HEK293 (cell line): ENCODE data around the gene PDZD4.

Experiments used
- CTCF ChIA-PET: fragments of 350-600 bp; formaldehyde crosslinking; extraction: SDS; loops from one replicate; lab custom pipeline; 2021; ENCODE audit warnings: antibody characterized with exemption; lab: Yijun Ruan, JAX
- POLR2A ChIA-PET: fragments of 300-600 bp; formaldehyde crosslinking; extraction: SDS; loops from one replicate; lab custom pipeline; 2020; ENCODE audit warnings: antibody characterized with exemption, inconsistent platforms; lab: Yijun Ruan, JAX
- H3K27ac ChIP-seq: fragments of 200-500 bp; sonication (Bioruptor generic); 2 replicates; pipeline ENCODE4 v1.5.1; 2014; ENCODE audit warnings: low read depth, low read length, control low read depth, inconsistent platforms; ENCODE audit errors: extremely low read depth
- H3K36me3 ChIP-seq, 2 experiments: fragments of 200-500 bp in 1 of 2; sonication (Bioruptor generic) in 1 of 2; 1 replicate in 1 of 2; 2 replicates in 1 of 2; pipeline ENCODE4 v1.5.1; 2014 to 2017; ENCODE audit warnings: inconsistent platforms in 2 of 2, low read length in 2 of 2; ENCODE audit not compliant: control insufficient read depth in 2 of 2, insufficient read depth in 1 of 2
- H3K4me1 ChIP-seq: fragments of 200-500 bp; sonication (Bioruptor generic); 2 replicates; pipeline ENCODE4 v1.5.1; 2014; ENCODE audit warnings: mild to moderate bottlenecking, low read length, inconsistent platforms; ENCODE audit not compliant: control insufficient read depth, insufficient read depth
- H3K4me3 ChIP-seq: 2 replicates; pipeline ENCODE4 v1.5.1; 2011; ENCODE audit warnings: low read depth, mild to moderate bottlenecking, control low read depth, low read length, moderate library complexity
- H3K9me3 ChIP-seq: fragments of 200-500 bp; sonication (Bioruptor generic); 2 replicates; pipeline ENCODE4 v1.5.1; 2014; ENCODE audit warnings: low read depth, low read length, inconsistent platforms; ENCODE audit not compliant: control insufficient read depth, insufficient read depth
- BCL6B ChIP-seq: fragments of 450-650 bp; formaldehyde crosslinking; IDR thresholded peaks from 2 replicates; pipeline ENCODE4 v1.5.1; 2017; ENCODE audit warnings: missing biosample characterization, missing genetic modification characterization
- HOXD13 ChIP-seq: sonication (generic); formaldehyde crosslinking; IDR thresholded peaks from 2 replicates; pipeline ENCODE4 v1.8.0; 2022; ENCODE audit warnings: missing genetic modification reagents, borderline replicate concordance
- KLF9 ChIP-seq: fragments of 450-650 bp; formaldehyde crosslinking; IDR thresholded peaks from 2 replicates; pipeline ENCODE4 v1.5.1; 2016; ENCODE audit warnings: missing biosample characterization, missing genetic modification characterization, low read depth
- OVOL3 ChIP-seq: fragments of 450-650 bp; formaldehyde crosslinking; IDR thresholded peaks from 2 replicates; pipeline ENCODE4 v1.5.1; 2016; ENCODE audit warnings: missing biosample characterization, missing genetic modification characterization
- PRDM2 ChIP-seq: fragments of 450-650 bp; formaldehyde crosslinking; IDR thresholded peaks from 2 replicates; pipeline ENCODE4 v1.5.1; 2016; ENCODE audit warnings: missing biosample characterization, missing genetic modification characterization, borderline replicate concordance
- REST ChIP-seq: fragments of 450-650 bp; formaldehyde crosslinking; IDR thresholded peaks from 2 replicates; pipeline ENCODE4 v1.5.1; 2016; ENCODE audit warnings: missing biosample characterization, missing genetic modification characterization
- SP2 ChIP-seq: fragments of 450-650 bp; formaldehyde crosslinking; IDR thresholded peaks from 2 replicates; pipeline ENCODE4 v1.5.1; 2016; ENCODE audit warnings: missing biosample characterization, missing genetic modification characterization
- ZBTB44 ChIP-seq: fragments of 450-650 bp; IDR thresholded peaks from 2 replicates; pipeline ENCODE4 v1.5.1; 2018; ENCODE audit warnings: missing biosample characterization, mild to moderate bottlenecking, missing genetic modification characterization
- ZFP3 ChIP-seq: fragments of 450-650 bp; formaldehyde crosslinking; IDR thresholded peaks from 2 replicates; pipeline ENCODE4 v1.5.1; 2016; ENCODE audit warnings: low read depth, missing biosample characterization, missing genetic modification characterization
- ZNF18 ChIP-seq: fragments of 450-650 bp; formaldehyde crosslinking; IDR thresholded peaks from 2 replicates; pipeline ENCODE4 v1.5.1; 2016; ENCODE audit warnings: missing biosample characterization, missing genetic modification characterization
- ZNF398 ChIP-seq: fragments of 450-650 bp; formaldehyde crosslinking; IDR thresholded peaks from 2 replicates; pipeline ENCODE4 v1.5.1; 2017; ENCODE audit warnings: missing biosample characterization, missing genetic modification characterization
- ZNF433 ChIP-seq: fragments of 450-650 bp; formaldehyde crosslinking; IDR thresholded peaks from 2 replicates; pipeline ENCODE4 v1.5.1; 2016; ENCODE audit warnings: missing biosample characterization, missing genetic modification characterization, low read depth
- ZNF473 ChIP-seq: fragments of 450-650 bp; formaldehyde crosslinking; IDR thresholded peaks from 2 replicates; pipeline ENCODE4 v1.5.1; 2017; ENCODE audit warnings: missing biosample characterization, missing genetic modification characterization
- ZNF513 ChIP-seq: fragments of 450-650 bp; IDR thresholded peaks from 2 replicates; pipeline ENCODE4 v1.5.1; 2018; ENCODE audit warnings: missing biosample characterization, missing genetic modification characterization
- ZNF558 ChIP-seq: fragments of 450-650 bp; formaldehyde crosslinking; IDR thresholded peaks from 2 replicates; pipeline ENCODE4 v1.5.1; 2016; ENCODE audit warnings: missing biosample characterization, missing genetic modification characterization
- ZNF692 ChIP-seq: fragments of 450-650 bp; formaldehyde crosslinking; IDR thresholded peaks from 2 replicates; pipeline ENCODE4 v1.5.1; 2016; ENCODE audit warnings: missing biosample characterization, missing genetic modification characterization
- ZNF837 ChIP-seq: fragments of 450-650 bp; formaldehyde crosslinking; IDR thresholded peaks from 2 replicates; pipeline ENCODE4 v1.5.1; 2016; ENCODE audit warnings: missing biosample characterization, missing genetic modification characterization

Gene PDZD4

GRCh38 chrX:153827016-153827415, 3.3 kb downstream of the PDZD4 start (continued):
- TF ChIP-seq ZNF513 (tag by site-specific recombination), result no peak
- no peak for TF ChIP-seq ZNF433 (tag by site-specific recombination)
- TF ChIP-seq, all 188 proteins: peak for 0

GRCh38 chrX:153825042-153825441, 5.3 kb downstream of the PDZD4 start:
- CTCF ChIA-PET, result no interaction called here
- POLR2A ChIA-PET, result no interaction called here
- Histone ChIP-seq H3K4me1 (no peaks in the 10 kb centered on the region), H3K27ac (no peak overlapping the region), H3K9me3 (no peaks in the 10 kb centered on the region), H3K36me3 (no peaks in the 10 kb centered on the region), H3K4me3 (no peak overlapping the region)
- no peak for TF ChIP-seq BCL6B (tag by site-specific recombination)
- no peak for TF ChIP-seq HOXD13 (CRISPR knock-in tag)
- no peak for TF ChIP-seq ZFP3
- TF ChIP-seq OVOL3 (tag by site-specific recombination), result no peak
- no peak for TF ChIP-seq SP2 (tag by site-specific recombination)
- TF ChIP-seq ZNF18 (tag by site-specific recombination), result no peak
- no peak for TF ChIP-seq ZNF473
- TF ChIP-seq ZBTB44 (tag by site-specific recombination), result no peak
- no peak for TF ChIP-seq PRDM2 (tag by site-specific recombination)
- no peak for TF ChIP-seq KLF9 (tag by site-specific recombination)
- TF ChIP-seq REST (tag by site-specific recombination), result no peak
- TF ChIP-seq ZNF398 (tag by site-specific recombination), result no peak
- no peak for TF ChIP-seq ZNF692 (tag by site-specific recombination)
- no peak for TF ChIP-seq ZNF837 (tag by site-specific recombination)
- TF ChIP-seq ZNF558, result no peak
